ENCODE results near the gene SHC2. TPM values are rescaled to one million over a fixed set of nuclear protein-coding genes. Genes with fewer than 3 reads are reported as not detected.

Gene SHC2
- total RNA-seq, 2 experiments from 2014 or later = not detected

Other genes starting within 250 kb of the SHC2 start
- under 1 TPM; 0.15 to 0.22 TPM for gene PLPP2, start 169.6 kb downstream of the SHC2 start, total RNA-seq
- 10 to 100 TPM; 20.7 to 22.0 TPM for gene MIER2, start 116.2 kb downstream of the SHC2 start, total RNA-seq
- gene C2CD4C, start 51.9 kb downstream of the SHC2 start, total RNA-seq = not detected
- under 1 TPM in 1 of 2 experiments, not detected in 1; 0.15 TPM for gene MADCAM1, start 35.5 kb upstream of the SHC2 start, total RNA-seq
- 10 to 100 TPM; 21.6 to 27.1 TPM for gene TPGS1, start 46.5 kb upstream of the SHC2 start, total RNA-seq
- 10 to 100 TPM; 43.7 to 50.8 TPM for gene CDC34, start 70.7 kb upstream of the SHC2 start, total RNA-seq
- gene GZMM, start 83.0 kb upstream of the SHC2 start, total RNA-seq = 10 to 100 TPM; 44.5 to 47.4 TPM
- 100 to 1,000 TPM; 233 TPM for gene BSG, start 111.6 kb upstream of the SHC2 start, total RNA-seq
- 1 to 10 TPM; 2.6 to 3.2 TPM for gene HCN2, start 128.8 kb upstream of the SHC2 start, total RNA-seq
- gene POLRMT, start 172.5 kb upstream of the SHC2 start, total RNA-seq = 10 to 100 TPM; 42.1 to 52.3 TPM
- gene FGF22, start 178.8 kb upstream of the SHC2 start, total RNA-seq = under 1 TPM in 1 of 2 experiments, not detected in 1; 0.12 TPM
- 10 to 100 TPM; 71.5 to 80.3 TPM for gene RNF126, start 202.2 kb upstream of the SHC2 start, total RNA-seq
- gene FSTL3, start 215.4 kb upstream of the SHC2 start, total RNA-seq = 1 to 10 TPM; 1.6 to 2.1 TPM
- gene PRSS57, start 234.4 kb upstream of the SHC2 start, total RNA-seq = not detected
- gene PALM, start 247.9 kb upstream of the SHC2 start, total RNA-seq = not detected